ENCODE data around the gene LILRB5. TPM values are rescaled to one million over a fixed set of nuclear protein-coding genes. Genes with fewer than 3 reads are reported as not detected.
A peak's percentile ranks its signal among the peaks of the same experiment; 100 is the strongest.

LILRB5 gene
- total and polyA plus RNA-seq, 2 donors from 2014 or later = 1.1 to 5.9 TPM

DNA sequence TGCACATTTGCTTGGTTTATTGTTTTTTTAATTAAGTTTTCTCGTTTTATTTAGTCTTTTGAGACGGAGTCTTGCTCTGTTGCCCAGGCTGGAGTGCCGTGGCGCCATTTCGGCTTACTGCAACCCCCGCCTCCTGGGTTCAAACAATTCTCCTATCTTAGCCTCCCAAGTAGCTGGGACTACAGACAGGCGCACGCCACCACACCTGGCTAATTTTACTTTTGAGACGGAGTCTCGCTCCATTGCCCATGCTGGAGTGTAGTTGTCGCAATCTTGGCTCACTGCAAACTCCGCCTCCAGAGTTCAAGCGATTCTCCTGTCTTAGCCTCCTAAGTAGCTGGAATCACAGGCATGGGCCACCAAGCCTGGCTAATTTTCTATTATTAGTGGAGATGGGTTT is 55.1 kb downstream of the LILRB5 start:
- H3K27me3 ChIP-seq (ENCODE audit: control insufficient read depth, insufficient read depth, low read length) = no peaks in the 10 kb centered on the region
- no peak for FAIRE-seq
- H3K9me3 ChIP-seq (ENCODE audit: control insufficient read depth in 2 of 3, insufficient read depth in 1 of 3, low read length in 3 of 3) = no peaks in the 10 kb centered on the region
- peak overlapping the region; percentile 4 to 95 for H3K27ac ChIP-seq (ENCODE audit: low read depth in 2 of 2, low read length in 2 of 2)
- intact Hi-C loops (cut with DNase I) = no loop called here
- H3K9ac ChIP-seq (ENCODE audit: low read length in 3 of 3) = peak overlapping the region in 1 of 3 donors; percentile 94
- H3K4me3 ChIP-seq (ENCODE audit: low read length in 3 of 3) = peak overlapping the region in 2 of 3 donors; percentile 92 to 94
- peak in 1 of 5 donors; percentile 18 for DNase-seq
- H3K36me3 ChIP-seq (ENCODE audit: control insufficient read depth in 2 of 3, insufficient read depth in 3 of 3, low read length in 3 of 3) = peaks cover 19 to 36% (median 27%) of the 10 kb centered on the region in 3 donors
- peaks cover 11 to 29% (median 22%) of the 10 kb centered on the region in 3 donors for H3K4me1 ChIP-seq (ENCODE audit: control insufficient read depth in 2 of 3, insufficient read depth in 2 of 3, low read depth in 1 of 3, low read length in 3 of 3)
- TF ChIP-seq, protein P1, sequence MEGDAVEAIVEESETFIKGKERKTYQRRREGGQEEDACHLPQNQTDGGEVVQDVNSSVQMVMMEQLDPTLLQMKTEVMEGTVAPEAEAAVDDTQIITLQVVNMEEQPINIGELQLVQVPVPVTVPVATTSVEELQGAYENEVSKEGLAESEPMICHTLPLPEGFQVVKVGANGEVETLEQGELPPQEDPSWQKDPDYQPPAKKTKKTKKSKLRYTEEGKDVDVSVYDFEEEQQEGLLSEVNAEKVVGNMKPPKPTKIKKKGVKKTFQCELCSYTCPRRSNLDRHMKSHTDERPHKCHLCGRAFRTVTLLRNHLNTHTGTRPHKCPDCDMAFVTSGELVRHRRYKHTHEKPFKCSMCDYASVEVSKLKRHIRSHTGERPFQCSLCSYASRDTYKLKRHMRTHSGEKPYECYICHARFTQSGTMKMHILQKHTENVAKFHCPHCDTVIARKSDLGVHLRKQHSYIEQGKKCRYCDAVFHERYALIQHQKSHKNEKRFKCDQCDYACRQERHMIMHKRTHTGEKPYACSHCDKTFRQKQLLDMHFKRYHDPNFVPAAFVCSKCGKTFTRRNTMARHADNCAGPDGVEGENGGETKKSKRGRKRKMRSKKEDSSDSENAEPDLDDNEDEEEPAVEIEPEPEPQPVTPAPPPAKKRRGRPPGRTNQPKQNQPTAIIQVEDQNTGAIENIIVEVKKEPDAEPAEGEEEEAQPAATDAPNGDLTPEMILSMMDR (IDR thresholded peaks at IDR 0.05; ENCODE audit: borderline replicate concordance, extremely low read depth, insufficient read depth) = no peak

DNA sequence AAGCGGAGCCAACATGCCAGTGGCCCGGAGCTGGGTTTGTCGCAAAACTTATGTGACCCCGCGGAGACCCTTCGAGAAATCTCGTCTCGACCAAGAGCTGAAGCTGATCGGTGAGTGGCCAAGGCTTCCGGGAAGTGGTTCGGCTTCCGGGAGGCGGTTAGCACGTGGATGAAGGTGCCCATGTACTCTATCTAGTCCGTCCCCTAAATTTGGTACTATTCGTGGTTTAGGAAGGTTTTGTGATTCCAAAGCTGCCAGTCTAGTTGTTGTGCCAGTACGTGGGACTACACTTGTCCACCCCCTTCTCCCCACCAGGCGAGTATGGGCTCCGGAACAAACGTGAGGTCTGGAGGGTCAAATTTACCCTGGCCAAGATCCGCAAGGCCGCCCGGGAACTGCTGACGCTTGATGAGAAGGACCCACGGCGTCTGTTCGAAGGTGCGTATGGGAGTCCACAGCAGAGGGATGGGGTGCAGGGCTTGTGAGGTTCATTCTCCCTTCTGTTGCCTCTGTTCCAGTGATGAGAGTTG is 55.8 kb downstream of the LILRB5 start:
- FAIRE-seq (no peak), DNase-seq (peak in 1 of 5 donors; percentile 62)
- H3K27me3 ChIP-seq (ENCODE audit: control insufficient read depth, insufficient read depth, low read length) = no peaks in the 10 kb centered on the region
- peak overlapping the region; percentile 95 to 97 for H3K27ac ChIP-seq (ENCODE audit: low read depth in 2 of 2, low read length in 2 of 2)
- TF ChIP-seq, protein P1 (IDR thresholded peaks at IDR 0.05; ENCODE audit: borderline replicate concordance, extremely low read depth, insufficient read depth) = no peak
- intact Hi-C loops (cut with DNase I) = no loop called here
- H3K36me3 ChIP-seq (ENCODE audit: control insufficient read depth in 2 of 3, insufficient read depth in 3 of 3, low read length in 3 of 3) = peaks cover 19 to 29% (median 20%) of the 10 kb centered on the region in 3 donors
- no peaks in the 10 kb centered on the region for H3K9me3 ChIP-seq (ENCODE audit: control insufficient read depth in 2 of 3, insufficient read depth in 1 of 3, low read length in 3 of 3)
- H3K4me3 ChIP-seq (ENCODE audit: low read length in 3 of 3) = peak overlapping the region; percentile 84 to 94 (median 92)
- H3K9ac ChIP-seq (ENCODE audit: low read length in 3 of 3) = peak overlapping the region; percentile 72 to 94 (median 90)
- H3K4me1 ChIP-seq (ENCODE audit: control insufficient read depth in 2 of 3, insufficient read depth in 2 of 3, low read depth in 1 of 3, low read length in 3 of 3) = peaks cover 11 to 29% (median 22%) of the 10 kb centered on the region in 3 donors

Small RNAs within 50 kb of the gene (microRNA-seq; reads per million reads assigned to microRNA genes)
- not detected for gene MIR4752

Other genes starting within 250 kb of the LILRB5 start
- 0.35 TPM for gene VSTM1, start 193.4 kb downstream of the LILRB5 start, total RNA-seq
- gene VSTM1, start 193.4 kb downstream of the LILRB5 start, polyA plus RNA-seq (ENCODE audit: insufficient read depth, low read depth, low replicate concordance) = 1.0 TPM
- gene TARM1, start 175.9 kb downstream of the LILRB5 start, total RNA-seq = not detected
- not detected for gene TARM1, start 175.9 kb downstream of the LILRB5 start, polyA plus RNA-seq (ENCODE audit: insufficient read depth, low read depth, low replicate concordance)
- 5.1 TPM for gene OSCAR, start 156.5 kb downstream of the LILRB5 start, total RNA-seq
- gene OSCAR, start 156.5 kb downstream of the LILRB5 start, polyA plus RNA-seq (ENCODE audit: insufficient read depth, low read depth, low replicate concordance) = 0.77 TPM
- 132 TPM for gene NDUFA3, start 154.4 kb downstream of the LILRB5 start, total RNA-seq
- 1,006 TPM for gene NDUFA3, start 154.4 kb downstream of the LILRB5 start, polyA plus RNA-seq (ENCODE audit: insufficient read depth, low read depth, low replicate concordance)
- 19.2 TPM for gene TFPT, start 141.6 kb downstream of the LILRB5 start, total RNA-seq
- gene TFPT, start 141.6 kb downstream of the LILRB5 start, polyA plus RNA-seq (ENCODE audit: insufficient read depth, low read depth, low replicate concordance) = 31.6 TPM
- 57.2 TPM for gene PRPF31, start 141.5 kb downstream of the LILRB5 start, total RNA-seq
- gene PRPF31, start 141.5 kb downstream of the LILRB5 start, polyA plus RNA-seq (ENCODE audit: insufficient read depth, low read depth, low replicate concordance) = 55.9 TPM
- 38.1 TPM for gene CNOT3, start 119.5 kb downstream of the LILRB5 start, total RNA-seq
- gene CNOT3, start 119.5 kb downstream of the LILRB5 start, polyA plus RNA-seq (ENCODE audit: insufficient read depth, low read depth, low replicate concordance) = 30.8 TPM
- gene LENG1, start 97.6 kb downstream of the LILRB5 start, total RNA-seq = 8.0 TPM
- 12.2 TPM for gene LENG1, start 97.6 kb downstream of the LILRB5 start, polyA plus RNA-seq (ENCODE audit: insufficient read depth, low read depth, low replicate concordance)
- gene TMC4, start 84.1 kb downstream of the LILRB5 start, total RNA-seq = 98.9 TPM
- 64.6 TPM for gene TMC4, start 84.1 kb downstream of the LILRB5 start, polyA plus RNA-seq (ENCODE audit: insufficient read depth, low read depth, low replicate concordance)
- 64.4 TPM for gene MBOAT7, start 67.7 kb downstream of the LILRB5 start, total RNA-seq
- gene MBOAT7, start 67.7 kb downstream of the LILRB5 start, polyA plus RNA-seq (ENCODE audit: insufficient read depth, low read depth, low replicate concordance) = 41.6 TPM
- gene TSEN34, start 66.0 kb downstream of the LILRB5 start, total RNA-seq = 33.8 TPM
- gene TSEN34, start 66.0 kb downstream of the LILRB5 start, polyA plus RNA-seq (ENCODE audit: insufficient read depth, low read depth, low replicate concordance) = 51.0 TPM
- gene RPS9, start 56.4 kb downstream of the LILRB5 start, total RNA-seq = 1,209 TPM
- gene RPS9, start 56.4 kb downstream of the LILRB5 start, polyA plus RNA-seq (ENCODE audit: insufficient read depth, low read depth, low replicate concordance) = 2,020 TPM
- 10.0 TPM for gene LILRB3, start 34.3 kb downstream of the LILRB5 start, total RNA-seq
- 1.4 TPM for gene LILRB3, start 34.3 kb downstream of the LILRB5 start, polyA plus RNA-seq (ENCODE audit: insufficient read depth, low read depth, low replicate concordance)
- 2.9 TPM for gene LILRA6, start 14.5 kb downstream of the LILRB5 start, total RNA-seq
- not detected for gene LILRA6, start 14.5 kb downstream of the LILRB5 start, polyA plus RNA-seq (ENCODE audit: insufficient read depth, low read depth, low replicate concordance)
- 11.5 TPM for gene LILRB2, start 23.8 kb upstream of the LILRB5 start, total RNA-seq
- 1.9 TPM for gene LILRB2, start 23.8 kb upstream of the LILRB5 start, polyA plus RNA-seq (ENCODE audit: insufficient read depth, low read depth, low replicate concordance)
- 5.9 TPM for gene LILRA5, start 55.9 kb upstream of the LILRB5 start, total RNA-seq
- 1.4 TPM for gene LILRA5, start 55.9 kb upstream of the LILRB5 start, polyA plus RNA-seq (ENCODE audit: insufficient read depth, low read depth, low replicate concordance)
- gene LILRA4, start 81.9 kb upstream of the LILRB5 start, total RNA-seq = 0.69 TPM
- gene LILRA4, start 81.9 kb upstream of the LILRB5 start, polyA plus RNA-seq (ENCODE audit: insufficient read depth, low read depth, low replicate concordance) = not detected
- 41.9 TPM for gene LAIR1, start 107.7 kb upstream of the LILRB5 start, total RNA-seq
- 4.1 TPM for gene LAIR1, start 107.7 kb upstream of the LILRB5 start, polyA plus RNA-seq (ENCODE audit: insufficient read depth, low read depth, low replicate concordance)
- 1.5 TPM for gene TTYH1, start 158.2 kb upstream of the LILRB5 start, total RNA-seq
- gene TTYH1, start 158.2 kb upstream of the LILRB5 start, polyA plus RNA-seq (ENCODE audit: insufficient read depth, low read depth, low replicate concordance) = 1.9 TPM
- 208 TPM for gene LENG8, start 191.9 kb upstream of the LILRB5 start, total RNA-seq
- 48.6 TPM for gene LENG8, start 191.9 kb upstream of the LILRB5 start, polyA plus RNA-seq (ENCODE audit: insufficient read depth, low read depth, low replicate concordance)
- 6.8 TPM for gene LENG9, start 206.5 kb upstream of the LILRB5 start, total RNA-seq
- gene LENG9, start 206.5 kb upstream of the LILRB5 start, polyA plus RNA-seq (ENCODE audit: insufficient read depth, low read depth, low replicate concordance) = 2.0 TPM
- gene CDC42EP5, start 216.0 kb upstream of the LILRB5 start, total RNA-seq = 29.9 TPM
- gene CDC42EP5, start 216.0 kb upstream of the LILRB5 start, polyA plus RNA-seq (ENCODE audit: insufficient read depth, low read depth, low replicate concordance) = 19.3 TPM
- gene LAIR2, start 245.6 kb upstream of the LILRB5 start, total RNA-seq = not detected
- not detected for gene LAIR2, start 245.6 kb upstream of the LILRB5 start, polyA plus RNA-seq (ENCODE audit: insufficient read depth, low read depth, low replicate concordance)

Data from kidney (tissue), 14 donors.